ENCODE results near the gene LANCL2. TPM values are rescaled to one million over a fixed set of nuclear protein-coding genes. Genes with fewer than 3 reads are reported as not detected.
"Not testable (repeated sequence)": the region's sequence is repeated elsewhere in the genome, so short reads cannot be mapped to it uniquely, and the experiment has no call there.

The LANCL2 gene
- total RNA-seq, 2 donors from 2014 or later: 14.6 to 17.9 TPM

- intact Hi-C loops (cut with DNase I, micrococcal nuclease): loop anchor here in 1 of 2 donors (10.0 kb wide), 1 partner anchor 78 kb away; no protein-coding TSS in a partner anchor
- not testable (repeated sequence) for DNase-seq, ATAC-seq
Observed at GRCh38 chr7:55352947-55353273, 12.2 kb upstream of the LANCL2 start.

- DNase-seq (no peak), ATAC-seq (no peak)
- intact Hi-C loops (cut with DNase I, micrococcal nuclease): no loop called here
Observed at GRCh38 chr7:55360486-55360885, 4.7 kb upstream of the LANCL2 start.

- DNase-seq (no peak), ATAC-seq (no peak)
- intact Hi-C loops (cut with DNase I, micrococcal nuclease): no loop called here
Observed at GRCh38 chr7:55361560-55361959, 3.6 kb upstream of the LANCL2 start.

GRCh38 chr7:55362927-55363326 is 2.2 kb upstream of the LANCL2 start:
- DNase-seq: no peak
- ATAC-seq: no peak
- intact Hi-C loops (cut with DNase I, micrococcal nuclease): no loop called here

GRCh38 chr7:55363386-55364170 is 1.6 kb upstream of the LANCL2 start:
- ATAC-seq (no peak), DNase-seq (no peak)
- intact Hi-C loops (cut with DNase I, micrococcal nuclease): no loop called here

- ATAC-seq (peak; percentile 95), DNase-seq (peak; percentile 93 to 94)
- intact Hi-C loops (cut with DNase I, micrococcal nuclease): no loop called here
Observed at GRCh38 chr7:55365675-55366460, 731 bp downstream of the LANCL2 start.

- ATAC-seq: peak; percentile 36
- intact Hi-C loops (cut with DNase I, micrococcal nuclease): no loop called here
- peak in 1 of 2 donors; percentile 24 for DNase-seq
Observed at GRCh38 chr7:55366461-55367070, 1.4 kb downstream of the LANCL2 start.

GRCh38 chr7:55367283-55367840 is 2.2 kb downstream of the LANCL2 start:
- no peak for DNase-seq
- no peak for ATAC-seq
- intact Hi-C loops (cut with DNase I, micrococcal nuclease): no loop called here

- no peak for ATAC-seq
- intact Hi-C loops (cut with DNase I, micrococcal nuclease): no loop called here
- no peak for DNase-seq
Observed at GRCh38 chr7:55369427-55370400, 4.6 kb downstream of the LANCL2 start.

GRCh38 chr7:55374213-55374612 is 9.1 kb downstream of the LANCL2 start:
- DNase-seq: no peak
- intact Hi-C loops (cut with DNase I, micrococcal nuclease): no loop called here
- ATAC-seq: peak; percentile 45

- ATAC-seq: no peak
- intact Hi-C loops (cut with DNase I, micrococcal nuclease): no loop called here
- no peak for DNase-seq
Observed at GRCh38 chr7:55375237-55375636, 10.1 kb downstream of the LANCL2 start.

- no peak for ATAC-seq
- intact Hi-C loops (cut with DNase I, micrococcal nuclease): no loop called here
Observed at GRCh38 chr7:55377162-55377817, 12.2 kb downstream of the LANCL2 start.

GRCh38 chr7:55379285-55379684 is 14.1 kb downstream of the LANCL2 start:
- ATAC-seq (no peak), DNase-seq (no peak)
- intact Hi-C loops (cut with DNase I, micrococcal nuclease): no loop called here

More at GRCh38 chr7:55377162-55377817, 12.2 kb downstream of the LANCL2 start:
- DNase-seq: no peak

- ATAC-seq: no peak
- no peak for DNase-seq
- intact Hi-C loops (cut with DNase I, micrococcal nuclease): no loop called here
Observed at GRCh38 chr7:55381189-55381588, 16.1 kb downstream of the LANCL2 start.

GRCh38 chr7:55381696-55382095 is 16.6 kb downstream of the LANCL2 start:
- intact Hi-C loops (cut with DNase I, micrococcal nuclease): no loop called here
- DNase-seq (no peak), ATAC-seq (no peak)

GRCh38 chr7:55382251-55382650 is 17.1 kb downstream of the LANCL2 start:
- intact Hi-C loops (cut with DNase I, micrococcal nuclease): no loop called here
- DNase-seq (no peak), ATAC-seq (no peak)

GRCh38 chr7:55386541-55386940 is 21.4 kb downstream of the LANCL2 start:
- intact Hi-C loops (cut with DNase I, micrococcal nuclease): no loop called here
- DNase-seq (no peak), ATAC-seq (no peak)

All from left colon (tissue), 2 donors.